ENCODE results near the gene SNRK.

Gene SNRK

DNA sequence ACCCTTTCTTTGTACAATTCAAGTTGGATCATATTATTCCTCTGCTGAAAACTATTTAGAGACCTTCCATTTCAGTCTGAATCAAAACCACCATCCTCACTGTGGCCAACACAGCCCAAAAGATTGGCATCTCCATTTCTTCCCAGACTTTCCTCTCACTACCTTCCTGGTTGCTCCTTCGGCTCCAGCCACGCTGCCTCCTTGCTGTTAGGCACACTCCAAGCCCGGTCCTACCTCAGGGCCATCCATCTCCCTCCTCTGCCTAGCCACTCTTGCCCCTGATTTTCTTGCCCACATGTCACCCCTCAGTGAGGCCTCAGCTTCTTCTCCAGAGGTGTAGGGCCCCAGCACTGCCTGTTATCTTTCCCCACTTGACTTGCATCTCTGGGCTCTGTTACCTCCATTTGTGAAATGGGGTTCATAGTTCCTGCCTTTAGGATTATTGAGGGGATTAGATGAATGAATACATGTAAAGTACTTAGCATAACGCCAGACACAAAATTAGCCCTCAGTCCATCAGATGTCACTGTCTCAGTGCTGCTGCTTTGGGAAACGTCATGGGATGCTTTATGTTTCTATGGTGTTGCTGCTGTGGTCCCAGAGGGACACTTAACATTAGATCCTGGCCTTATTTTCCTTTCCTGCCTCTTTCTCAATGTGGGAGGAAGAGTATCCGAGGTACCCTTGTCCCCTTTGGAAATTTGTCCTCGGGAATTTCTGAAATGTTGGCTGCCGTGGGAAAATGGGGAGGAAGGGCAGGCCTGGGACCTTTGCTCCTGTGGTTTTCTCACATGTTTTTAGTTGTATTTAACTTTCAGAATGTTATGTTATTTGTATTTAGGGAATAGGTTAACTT lies 31.3 kb downstream of the SNRK start:
- TF ChIP-seq, protein P1, sequence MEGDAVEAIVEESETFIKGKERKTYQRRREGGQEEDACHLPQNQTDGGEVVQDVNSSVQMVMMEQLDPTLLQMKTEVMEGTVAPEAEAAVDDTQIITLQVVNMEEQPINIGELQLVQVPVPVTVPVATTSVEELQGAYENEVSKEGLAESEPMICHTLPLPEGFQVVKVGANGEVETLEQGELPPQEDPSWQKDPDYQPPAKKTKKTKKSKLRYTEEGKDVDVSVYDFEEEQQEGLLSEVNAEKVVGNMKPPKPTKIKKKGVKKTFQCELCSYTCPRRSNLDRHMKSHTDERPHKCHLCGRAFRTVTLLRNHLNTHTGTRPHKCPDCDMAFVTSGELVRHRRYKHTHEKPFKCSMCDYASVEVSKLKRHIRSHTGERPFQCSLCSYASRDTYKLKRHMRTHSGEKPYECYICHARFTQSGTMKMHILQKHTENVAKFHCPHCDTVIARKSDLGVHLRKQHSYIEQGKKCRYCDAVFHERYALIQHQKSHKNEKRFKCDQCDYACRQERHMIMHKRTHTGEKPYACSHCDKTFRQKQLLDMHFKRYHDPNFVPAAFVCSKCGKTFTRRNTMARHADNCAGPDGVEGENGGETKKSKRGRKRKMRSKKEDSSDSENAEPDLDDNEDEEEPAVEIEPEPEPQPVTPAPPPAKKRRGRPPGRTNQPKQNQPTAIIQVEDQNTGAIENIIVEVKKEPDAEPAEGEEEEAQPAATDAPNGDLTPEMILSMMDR (IDR thresholded peaks at IDR 0.05; ENCODE audit: insufficient read depth, low read depth, low read length, missing control alignments): no peak
- H3K4me3 ChIP-seq (ENCODE audit: low read depth, low read length): no peak overlapping the region
- DNase-seq (ENCODE audit: low read depth): no peak

DNA sequence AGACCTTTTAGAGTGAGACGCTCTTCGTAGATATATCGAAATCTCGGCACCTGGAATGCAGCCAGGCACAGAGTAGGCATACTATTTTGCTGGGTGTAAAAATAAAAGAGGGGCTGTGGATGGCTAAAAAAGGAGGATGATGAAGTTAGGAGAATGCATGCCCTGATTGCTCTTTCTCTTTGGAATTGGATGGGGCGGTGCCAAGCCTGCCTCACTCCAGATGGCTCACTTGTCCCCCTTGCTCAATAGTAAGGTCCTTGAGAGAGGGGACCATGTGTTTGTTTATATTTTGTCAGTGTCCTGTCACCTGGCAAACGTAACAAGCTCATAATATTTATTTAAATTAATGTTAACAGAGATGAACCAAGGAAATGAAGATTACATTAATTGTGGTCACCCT lies 33.0 kb downstream of the SNRK start:
- no peak overlapping the region for H3K4me3 ChIP-seq (ENCODE audit: low read depth, low read length)
- no peak for DNase-seq (ENCODE audit: low read depth)
- TF ChIP-seq, protein P1 (IDR thresholded peaks at IDR 0.05; ENCODE audit: insufficient read depth, low read depth, low read length, missing control alignments): no peak

GRCh38 chr3:43319794-43320193 lies 33.5 kb downstream of the SNRK start:
- DNase-seq (ENCODE audit: low read depth): no peak
- no peak overlapping the region for H3K4me3 ChIP-seq (ENCODE audit: low read depth, low read length)
- TF ChIP-seq, protein P1 (IDR thresholded peaks at IDR 0.05; ENCODE audit: insufficient read depth, low read depth, low read length, missing control alignments): no peak

DNA sequence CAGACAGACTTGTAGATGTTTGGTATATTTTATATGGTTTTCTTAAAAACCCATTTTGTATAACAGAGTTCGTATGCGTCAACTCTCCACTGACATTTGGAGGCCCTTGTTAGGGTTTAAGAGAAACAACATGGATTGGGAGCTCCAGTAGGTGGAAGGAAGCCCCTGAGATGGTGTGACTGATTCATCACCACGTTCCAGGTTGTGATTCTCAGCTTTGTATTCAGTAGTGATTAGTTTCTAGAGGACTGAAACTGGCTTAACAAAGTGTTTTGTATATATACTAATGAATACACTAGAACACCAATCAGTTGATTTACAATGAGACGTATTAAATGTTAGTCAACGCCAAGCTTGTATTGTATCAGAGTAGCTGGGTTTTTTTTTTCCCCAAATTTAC lies 33.9 kb downstream of the SNRK start:
- no peak for DNase-seq (ENCODE audit: low read depth)
- no peak overlapping the region for H3K4me3 ChIP-seq (ENCODE audit: low read depth, low read length)
- TF ChIP-seq, protein P1 (IDR thresholded peaks at IDR 0.05; ENCODE audit: insufficient read depth, low read depth, low read length, missing control alignments): no peak

- TF ChIP-seq, protein P1 (IDR thresholded peaks at IDR 0.05; ENCODE audit: insufficient read depth, low read depth, low read length, missing control alignments): no peak
- no peak for DNase-seq (ENCODE audit: low read depth)
- no peak overlapping the region for H3K4me3 ChIP-seq (ENCODE audit: low read depth, low read length)
Measured at GRCh38 chr3:43323541-43323940, 37.2 kb downstream of the SNRK start.

DNA sequence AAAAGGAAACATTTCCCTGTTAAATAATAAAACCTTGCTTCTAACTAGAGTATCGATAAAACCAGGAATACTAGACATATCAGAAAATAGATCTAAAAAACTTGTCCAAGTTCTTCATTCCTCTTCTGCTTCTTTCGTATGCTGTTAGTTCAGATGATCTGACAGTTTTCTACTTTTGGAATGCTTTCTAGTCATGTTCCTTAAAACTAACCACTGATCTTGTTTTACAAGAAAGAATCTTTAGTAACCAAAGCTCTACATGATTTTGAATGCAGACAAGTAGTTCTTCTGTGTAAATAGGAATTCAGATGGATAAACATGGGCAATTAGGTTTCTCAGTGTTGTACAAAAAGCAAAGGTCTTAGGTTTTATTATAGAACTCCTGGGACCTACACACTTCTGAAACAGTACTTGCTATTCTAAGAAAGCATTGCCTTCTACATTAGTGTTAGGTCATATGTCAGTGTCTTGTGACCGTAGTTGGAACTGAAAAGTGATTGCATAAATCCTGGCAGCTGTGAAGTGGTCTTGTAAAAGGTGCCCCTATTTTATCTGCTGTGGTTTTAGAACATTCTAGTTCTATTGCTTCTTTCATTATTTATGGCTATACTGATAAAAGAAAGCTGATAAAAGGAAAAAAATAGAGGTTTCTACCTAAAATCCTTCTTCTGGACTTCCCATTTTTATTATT lies 40.7 kb downstream of the SNRK start:
- no peak for DNase-seq (ENCODE audit: low read depth)
- no peak overlapping the region for H3K4me3 ChIP-seq (ENCODE audit: low read depth, low read length)

More for the DNA sequence above, 40.7 kb downstream of the SNRK start:
- TF ChIP-seq, protein P1 (IDR thresholded peaks at IDR 0.05; ENCODE audit: insufficient read depth, low read depth, low read length, missing control alignments): no peak

All from GM12865 (cell line).